ENCODE data around the gene IPO5.

Gene IPO5

DNA sequence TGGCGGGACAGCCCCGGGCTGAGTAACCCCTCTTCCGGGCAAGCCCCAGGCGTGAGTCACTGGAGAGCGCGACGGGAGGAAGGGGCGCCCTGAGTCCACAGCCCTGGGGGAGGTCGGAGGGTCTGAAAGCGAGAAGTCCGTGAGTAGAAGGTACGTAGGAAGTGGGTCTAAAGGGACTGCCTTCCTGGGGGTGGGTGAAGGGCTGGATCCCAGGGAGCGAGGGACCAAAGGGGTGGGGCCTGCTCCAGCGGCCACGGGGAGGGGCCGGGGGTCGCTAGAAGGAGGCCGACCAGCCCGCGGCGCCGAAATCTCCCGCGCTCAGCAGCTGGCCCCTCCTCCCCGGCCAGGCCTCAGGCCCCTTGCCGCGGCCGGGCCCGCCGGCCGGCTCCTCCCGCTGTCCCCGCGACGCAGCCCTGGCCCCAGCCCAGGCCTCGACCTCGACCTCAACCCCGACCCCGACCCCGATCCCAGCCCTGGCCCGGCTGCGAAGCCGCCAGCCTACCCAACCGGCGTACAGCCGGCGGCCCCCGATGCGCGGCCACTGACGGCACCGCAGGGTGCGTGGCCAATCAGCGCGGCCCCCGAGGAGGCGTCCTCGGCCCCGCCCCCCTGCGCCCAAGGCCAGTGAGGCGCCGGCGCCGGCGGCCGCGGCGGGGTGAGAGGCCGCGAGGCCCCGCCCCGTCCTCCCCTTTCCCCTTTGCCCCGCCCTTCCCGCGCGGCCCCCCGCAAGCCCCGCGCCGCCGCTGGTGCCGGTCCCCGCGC is 22.6 kb downstream of the IPO5 start:
- TF ChIP-seq EZH2phosphoT487 (conservative IDR thresholded peaks at IDR 0.05; ENCODE audit: low read length): no peak
- TF ChIP-seq, protein P1, sequence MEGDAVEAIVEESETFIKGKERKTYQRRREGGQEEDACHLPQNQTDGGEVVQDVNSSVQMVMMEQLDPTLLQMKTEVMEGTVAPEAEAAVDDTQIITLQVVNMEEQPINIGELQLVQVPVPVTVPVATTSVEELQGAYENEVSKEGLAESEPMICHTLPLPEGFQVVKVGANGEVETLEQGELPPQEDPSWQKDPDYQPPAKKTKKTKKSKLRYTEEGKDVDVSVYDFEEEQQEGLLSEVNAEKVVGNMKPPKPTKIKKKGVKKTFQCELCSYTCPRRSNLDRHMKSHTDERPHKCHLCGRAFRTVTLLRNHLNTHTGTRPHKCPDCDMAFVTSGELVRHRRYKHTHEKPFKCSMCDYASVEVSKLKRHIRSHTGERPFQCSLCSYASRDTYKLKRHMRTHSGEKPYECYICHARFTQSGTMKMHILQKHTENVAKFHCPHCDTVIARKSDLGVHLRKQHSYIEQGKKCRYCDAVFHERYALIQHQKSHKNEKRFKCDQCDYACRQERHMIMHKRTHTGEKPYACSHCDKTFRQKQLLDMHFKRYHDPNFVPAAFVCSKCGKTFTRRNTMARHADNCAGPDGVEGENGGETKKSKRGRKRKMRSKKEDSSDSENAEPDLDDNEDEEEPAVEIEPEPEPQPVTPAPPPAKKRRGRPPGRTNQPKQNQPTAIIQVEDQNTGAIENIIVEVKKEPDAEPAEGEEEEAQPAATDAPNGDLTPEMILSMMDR (IDR thresholded peaks at IDR 0.05; ENCODE audit: insufficient read depth, low read length, poor library complexity, severe bottlenecking): no peak

DNA sequence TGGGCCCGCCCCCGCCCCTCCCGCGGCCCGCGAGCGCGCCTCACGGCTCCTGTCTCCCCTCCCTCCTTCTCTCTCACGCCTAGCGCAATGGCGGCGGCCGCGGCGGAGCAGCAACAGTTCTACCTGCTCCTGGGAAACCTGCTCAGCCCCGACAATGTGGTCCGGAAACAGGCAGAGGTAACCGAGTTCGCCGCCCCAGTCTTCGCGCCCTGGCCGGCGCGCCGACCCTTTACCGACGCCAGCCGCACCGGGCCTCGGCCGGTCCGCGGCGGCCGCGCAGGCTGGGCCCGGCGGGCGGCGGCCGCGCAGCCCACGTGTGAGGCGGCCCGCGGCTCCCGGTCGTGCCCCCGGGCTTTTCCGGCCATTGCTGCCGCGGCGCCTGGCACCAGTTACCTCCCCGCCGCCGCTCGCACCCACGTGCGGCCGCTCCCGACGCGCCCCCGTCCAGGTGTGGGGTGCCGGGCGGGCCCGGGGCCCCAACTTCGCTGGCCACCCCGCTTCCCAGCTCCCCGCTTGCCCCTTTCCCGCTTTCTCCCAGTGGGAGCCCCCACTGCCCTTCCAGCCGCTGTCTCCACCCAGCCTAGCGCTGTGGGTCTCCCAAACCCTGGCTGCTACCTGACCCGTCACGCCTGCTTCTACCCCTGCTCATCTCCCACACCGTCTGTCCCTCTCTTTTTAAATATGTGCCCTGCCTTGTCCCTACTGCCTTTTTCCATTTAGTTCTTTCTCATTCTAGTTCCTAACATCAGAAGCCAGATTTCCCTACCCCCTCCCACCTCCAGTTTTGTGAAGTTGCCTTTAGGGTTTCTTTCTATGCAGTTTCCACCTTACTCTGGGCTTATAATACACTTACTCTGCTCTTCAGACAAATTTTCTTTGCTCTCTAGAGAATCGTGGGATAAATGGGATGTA is 23.4 kb downstream of the IPO5 start:
- H3K9ac ChIP-seq (ENCODE audit: low read length): peak overlapping the region; percentile 79
- TF ChIP-seq, protein P1 (IDR thresholded peaks at IDR 0.05; ENCODE audit: insufficient read depth, low read length, poor library complexity, severe bottlenecking): no peak
- H3K9me3 ChIP-seq (ENCODE audit: insufficient read depth, low read length): no peaks in the 10 kb centered on the region

More for the DNA sequence above, 22.6 kb downstream of the IPO5 start:
- H3K9ac ChIP-seq (ENCODE audit: low read length): peak overlapping the region; percentile 79
- peak overlapping the region; percentile 99 for H3K4me2 ChIP-seq (ENCODE audit: low read depth, low read length, poor library complexity, severe bottlenecking)
- H3K4me3 ChIP-seq (ENCODE audit: insufficient read depth, low read length, poor library complexity, severe bottlenecking): peak overlapping the region; percentile 91
- no peaks in the 10 kb centered on the region for H3K9me2 ChIP-seq (replicated peaks; ENCODE audit: insufficient read depth, low read length)
- 0 out of 2 replicates have a peak, but pooled peaks cover 6% of the 10 kb centered on the region for H3F3A ChIP-seq (ENCODE audit: insufficient read depth)
- peak overlapping the region; percentile 60 for H3K27ac ChIP-seq (ENCODE audit: low read depth, low read length)
- H3K79me2 ChIP-seq (ENCODE audit: insufficient read depth, low read length): peaks cover 42% of the 10 kb centered on the region
- peaks cover 25% of the 10 kb centered on the region for H4K20me1 ChIP-seq (ENCODE audit: low read depth, low read length)
- peak overlapping the region; percentile 97 for H2AFZ ChIP-seq (ENCODE audit: low read depth, low read length, severe bottlenecking)
- H3K27me3 ChIP-seq (ENCODE audit: low read length): no peaks in the 10 kb centered on the region
- no peaks in the 10 kb centered on the region for H3K9me3 ChIP-seq (ENCODE audit: insufficient read depth, low read length)
- peaks cover 3% of the 10 kb centered on the region; the same call in 1 of the 2 replicates for H3K36me3 ChIP-seq (ENCODE audit: low read length)

DNA sequence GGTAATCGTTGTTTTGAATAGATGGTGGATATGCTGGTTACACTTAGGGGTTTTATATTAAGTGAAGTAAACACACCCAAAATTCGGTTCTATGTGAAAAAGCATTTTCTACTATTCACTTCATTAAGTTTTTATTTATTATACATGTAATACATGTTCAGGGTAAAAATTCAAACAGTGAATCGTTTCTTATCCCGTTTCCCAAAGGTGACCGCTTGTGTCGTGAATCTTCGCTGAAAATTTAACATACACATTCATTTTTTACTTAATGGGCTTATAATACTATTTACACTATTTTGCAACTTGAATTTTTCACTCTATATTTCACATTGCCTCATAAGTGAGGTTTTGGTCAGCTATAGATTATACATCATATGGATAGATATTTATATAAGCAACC is 24.5 kb downstream of the IPO5 start:
- H3K9ac ChIP-seq (ENCODE audit: low read length): peak overlapping the region; percentile 79
- peaks cover 9% of the 10 kb centered on the region; the same call in 1 of the 2 replicates for H3K36me3 ChIP-seq (ENCODE audit: low read length)
- H3K4me3 ChIP-seq (ENCODE audit: insufficient read depth, low read length, poor library complexity, severe bottlenecking): peak overlapping the region; percentile 91
- H3K4me2 ChIP-seq (ENCODE audit: low read depth, low read length, poor library complexity, severe bottlenecking): peak overlapping the region; percentile 99
- H3K27ac ChIP-seq (ENCODE audit: low read depth, low read length): no peak overlapping the region
- H3K9me2 ChIP-seq (replicated peaks; ENCODE audit: insufficient read depth, low read length): no peaks in the 10 kb centered on the region
- TF ChIP-seq, protein P1 (IDR thresholded peaks at IDR 0.05; ENCODE audit: insufficient read depth, low read length, poor library complexity, severe bottlenecking): no peak
- H3K79me2 ChIP-seq (ENCODE audit: insufficient read depth, low read length): peaks cover 61% of the 10 kb centered on the region
- H3K9me3 ChIP-seq (ENCODE audit: insufficient read depth, low read length): no peaks in the 10 kb centered on the region
- H3K27me3 ChIP-seq (ENCODE audit: low read length): no peaks in the 10 kb centered on the region
- 0 out of 2 replicates have a peak, but pooled peaks cover 6% of the 10 kb centered on the region for H3F3A ChIP-seq (ENCODE audit: insufficient read depth)
- no peak overlapping the region for H2AFZ ChIP-seq (ENCODE audit: low read depth, low read length, severe bottlenecking)
- peaks cover 40% of the 10 kb centered on the region for H4K20me1 ChIP-seq (ENCODE audit: low read depth, low read length)

More for the DNA sequence above, 23.4 kb downstream of the IPO5 start:
- Histone ChIP-seq H3K27me3 (ENCODE audit: low read length) (no peaks in the 10 kb centered on the region), H3K9me2 (replicated peaks; ENCODE audit: insufficient read depth, low read length) (no peaks in the 10 kb centered on the region), H4K20me1 (ENCODE audit: low read depth, low read length) (peaks cover 33% of the 10 kb centered on the region), H3F3A (ENCODE audit: insufficient read depth) (0 out of 2 replicates have a peak, but pooled peaks cover 6% of the 10 kb centered on the region), H3K4me2 (ENCODE audit: low read depth, low read length, poor library complexity, severe bottlenecking) (peak overlapping the region; percentile 99), H3K27ac (ENCODE audit: low read depth, low read length) (peak overlapping the region; percentile 50), H3K36me3 (ENCODE audit: low read length) (peaks cover 3% of the 10 kb centered on the region; the same call in 1 of the 2 replicates), H3K79me2 (ENCODE audit: insufficient read depth, low read length) (peaks cover 50% of the 10 kb centered on the region), H2AFZ (ENCODE audit: low read depth, low read length, severe bottlenecking) (no peak overlapping the region), H3K4me3 (ENCODE audit: insufficient read depth, low read length, poor library complexity, severe bottlenecking) (peak overlapping the region; percentile 91)
